HCT116 (cell line): ENCODE measurements around the gene NAA25.

Experiments used
- EZH2 ChIP-seq: fragments of 200-600 bp; sonication (generic); IDR thresholded peaks from 2 replicates; pipeline ENCODE4 v1.6.1; 2017; ENCODE audit warnings: antibody characterized with exemption, mixed run types
- EZH2phosphoT487 ChIP-seq: fragments of 200-600 bp; IDR thresholded peaks from 2 replicates; pipeline ENCODE4 v1.6.1; 2018; ENCODE audit warnings: antibody characterized with exemption, borderline replicate concordance
- POLR2A ChIP-seq: IDR thresholded peaks from 2 replicates; pipeline ENCODE4 v1.7.0; 2011; ENCODE audit warnings: borderline replicate concordance; ENCODE audit not compliant: insufficient read depth, insufficient read length; ENCODE audit errors: extremely low read depth
- SIN3A ChIP-seq: IDR thresholded peaks from 2 replicates; pipeline ENCODE4 v1.6.1; 2012; ENCODE audit warnings: low read depth
- YY1 ChIP-seq: IDR thresholded peaks from 2 replicates; pipeline ENCODE4 v1.6.1; 2011; ENCODE audit warnings: low read length, low read depth, moderate library complexity, mild to moderate bottlenecking; ENCODE audit not compliant: insufficient replicate concordance; ENCODE audit errors: extremely low read depth
- ZNF274 ChIP-seq: fragments of 200-500 bp; sonication (Bioruptor generic); IDR thresholded peaks from 2 replicates; pipeline ENCODE4 v1.6.1; 2014; ENCODE audit warnings: mild to moderate bottlenecking, low read depth, low read length, inconsistent platforms
- TF ChIP-seq, protein P1 (sequence below), 3 experiments: fragments of 200-600 bp in 1 of 3; sonication (generic) in 1 of 3; IDR thresholded peaks in 2 of 3; conservative IDR thresholded peaks in 1 of 3; 2 replicates each; pipeline ENCODE4 v1.5.1; 2012 to 2017; ENCODE audit warnings: low read depth in 2 of 3, low read length in 2 of 3, antibody characterized with exemption in 1 of 3, borderline replicate concordance in 1 of 3, control low read depth in 1 of 3, mild to moderate bottlenecking in 1 of 3, mixed read lengths in 1 of 3, mixed run types in 1 of 3, moderate library complexity in 1 of 3; ENCODE audit not compliant: insufficient read depth in 1 of 3

DNA sequence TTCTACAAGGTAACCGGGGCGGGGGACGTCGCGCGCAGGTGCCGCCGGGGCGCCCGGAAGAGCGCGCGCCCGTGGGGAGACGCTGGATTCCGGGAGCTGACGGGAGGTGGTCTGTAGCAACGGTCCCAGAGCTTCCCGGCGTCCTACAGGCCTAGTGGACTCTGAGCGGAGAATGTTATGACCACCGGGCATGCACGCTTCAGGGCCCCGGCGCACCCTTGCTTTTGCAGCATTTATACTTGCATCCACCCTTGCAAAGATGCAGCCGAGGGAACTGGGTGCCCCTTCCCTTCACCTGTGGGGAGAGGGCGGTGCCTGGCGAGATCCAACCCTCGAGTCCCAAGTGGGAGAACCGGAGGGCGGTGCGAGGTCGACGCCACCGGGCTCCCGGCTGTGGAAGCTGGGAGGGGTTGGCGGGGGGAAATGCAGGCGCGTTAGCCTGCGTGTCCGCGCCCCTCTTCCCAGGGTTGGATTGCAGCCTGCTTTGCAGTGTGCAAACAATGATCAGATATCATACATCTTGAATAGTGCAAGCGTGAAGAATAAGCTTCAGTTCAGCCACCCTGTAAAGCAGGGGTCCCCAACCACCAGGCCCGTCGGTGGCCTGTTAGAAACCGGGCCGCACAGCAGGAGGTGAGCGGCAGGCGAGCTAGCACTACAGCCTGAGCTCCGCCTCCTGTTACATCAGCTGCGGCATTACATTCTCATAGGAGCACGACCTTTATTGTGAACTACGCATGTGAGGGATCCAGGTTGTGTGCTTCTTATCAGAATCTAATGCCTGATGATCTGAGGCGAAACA is 94.8 kb downstream of the NAA25 start:
- TF ChIP-seq EZH2phosphoT487 (no peak), YY1 (no peak), SIN3A (peak; percentile 61), ZNF274 (no peak), EZH2 (no peak), POLR2A (peak; percentile 66)
- TF ChIP-seq, protein P1, sequence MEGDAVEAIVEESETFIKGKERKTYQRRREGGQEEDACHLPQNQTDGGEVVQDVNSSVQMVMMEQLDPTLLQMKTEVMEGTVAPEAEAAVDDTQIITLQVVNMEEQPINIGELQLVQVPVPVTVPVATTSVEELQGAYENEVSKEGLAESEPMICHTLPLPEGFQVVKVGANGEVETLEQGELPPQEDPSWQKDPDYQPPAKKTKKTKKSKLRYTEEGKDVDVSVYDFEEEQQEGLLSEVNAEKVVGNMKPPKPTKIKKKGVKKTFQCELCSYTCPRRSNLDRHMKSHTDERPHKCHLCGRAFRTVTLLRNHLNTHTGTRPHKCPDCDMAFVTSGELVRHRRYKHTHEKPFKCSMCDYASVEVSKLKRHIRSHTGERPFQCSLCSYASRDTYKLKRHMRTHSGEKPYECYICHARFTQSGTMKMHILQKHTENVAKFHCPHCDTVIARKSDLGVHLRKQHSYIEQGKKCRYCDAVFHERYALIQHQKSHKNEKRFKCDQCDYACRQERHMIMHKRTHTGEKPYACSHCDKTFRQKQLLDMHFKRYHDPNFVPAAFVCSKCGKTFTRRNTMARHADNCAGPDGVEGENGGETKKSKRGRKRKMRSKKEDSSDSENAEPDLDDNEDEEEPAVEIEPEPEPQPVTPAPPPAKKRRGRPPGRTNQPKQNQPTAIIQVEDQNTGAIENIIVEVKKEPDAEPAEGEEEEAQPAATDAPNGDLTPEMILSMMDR (IDR thresholded peaks at IDR 0.05 in 2 of 3, conservative IDR thresholded peaks at IDR 0.05 in 1 of 3; ENCODE audit: borderline replicate concordance in 1 of 3, insufficient read depth in 1 of 3, low read depth in 2 of 3, low read length in 2 of 3), result no peak
